COLO668 (cell line): ENCODE results near the gene OR2T8.

Source experiments
- DNase-seq: peaks from one replicate; lab custom pipeline; 2025; ENCODE audit not compliant: unreplicated experiment; lab: John Stamatoyannopoulos, UW

The OR2T8 gene

DNA sequence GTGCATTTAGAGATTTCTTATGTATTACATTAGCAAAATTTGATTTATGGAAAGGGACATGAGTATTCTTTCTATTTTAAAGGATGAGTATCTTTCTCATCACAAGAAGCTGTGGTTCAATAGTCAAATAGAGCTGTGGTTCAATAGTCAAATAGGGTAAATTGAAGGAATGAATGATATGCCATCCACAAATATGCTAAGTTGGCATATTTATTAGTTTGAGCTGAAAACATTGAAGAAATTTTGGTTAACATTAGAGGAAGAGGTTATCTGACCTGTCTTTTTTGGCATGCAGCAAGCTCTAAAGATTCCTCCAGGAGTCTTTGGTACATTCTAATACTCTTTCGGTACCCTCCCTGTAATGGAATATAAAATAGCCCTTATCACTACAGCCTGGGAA lies 33.4 kb downstream of the OR2T8 start:
- DNase-seq = no peak

DNA sequence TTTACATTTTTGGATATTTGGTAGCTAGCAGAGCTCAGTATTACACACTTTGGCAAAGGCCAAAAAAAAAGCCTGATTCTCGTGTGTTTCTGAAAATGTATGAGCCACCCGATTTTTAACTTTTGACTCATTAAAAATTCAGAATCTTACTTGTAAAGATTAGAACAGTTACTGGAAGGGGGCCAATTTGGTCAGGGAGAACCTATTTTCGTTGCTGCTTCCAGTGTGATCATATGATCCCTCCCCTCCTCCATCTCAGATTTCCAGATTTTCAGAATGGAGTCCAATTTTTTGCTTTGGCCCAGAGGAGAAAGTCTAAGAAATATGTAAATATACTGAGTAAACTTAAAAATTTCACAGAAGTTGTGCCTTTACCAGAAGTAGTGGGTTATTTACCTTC lies 41.7 kb downstream of the OR2T8 start:
- DNase-seq = no peak

DNA sequence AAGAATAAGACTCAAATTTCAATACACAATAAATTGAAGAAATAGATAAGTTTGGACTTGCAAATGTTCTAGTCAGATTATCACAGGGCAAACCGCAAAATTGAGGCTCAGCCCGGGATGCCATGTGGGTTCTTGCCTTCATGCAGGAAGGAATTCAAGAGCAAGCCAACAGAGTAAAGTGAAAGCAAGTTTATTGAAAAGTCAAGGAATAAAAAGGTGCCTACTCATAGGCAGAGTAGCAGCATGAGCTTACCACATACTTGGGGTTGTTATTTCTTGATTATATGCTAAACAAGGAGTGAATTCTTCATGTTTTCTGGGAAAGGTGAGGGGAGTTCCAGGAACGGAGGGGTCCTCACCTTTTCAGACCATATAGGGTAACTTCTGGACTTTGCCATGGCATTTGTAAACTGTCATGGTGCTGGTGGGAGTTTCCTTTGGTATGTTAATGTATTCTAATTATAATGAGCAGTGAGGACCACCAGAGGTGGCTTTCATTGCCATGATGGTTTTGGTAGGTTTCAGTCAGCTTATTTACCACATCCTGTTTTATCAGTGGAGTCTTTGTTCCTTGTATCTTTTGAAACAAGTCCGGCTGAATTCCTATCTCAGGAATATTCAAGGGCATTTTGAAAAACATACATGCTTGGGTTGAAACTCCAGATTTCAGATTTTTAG lies 43.0 kb downstream of the OR2T8 start:
- no peak for DNase-seq

DNA sequence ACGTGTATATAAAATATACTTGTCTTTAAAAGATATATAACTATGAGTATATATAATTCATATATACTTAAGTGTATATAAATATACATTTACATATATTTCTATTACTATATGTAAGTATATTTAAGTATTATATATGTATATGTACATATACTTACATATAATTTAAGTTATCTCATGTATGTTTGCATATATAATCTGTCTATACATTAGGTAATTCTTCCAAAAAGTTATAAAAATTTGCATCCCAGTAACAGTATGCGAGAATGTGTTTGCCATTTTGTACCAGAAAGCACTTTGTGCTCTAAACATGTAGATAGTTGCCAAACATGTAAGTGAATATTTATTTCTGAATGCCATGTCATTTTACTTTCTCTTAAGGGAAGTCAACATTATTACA lies 44.9 kb downstream of the OR2T8 start, which contains the start of gene OR2AK2:
Gene OR2AK2 (plus strand): TSS at position 301 of the 400 bp plus-strand sequence. CDS start 144 bp downstream, outside the sequence.
- no peak for DNase-seq

- DNase-seq = no peak
Observed at GRCh38 chr1:247966532-247967204, 46.6 kb downstream of the OR2T8 start.
